Inflammatory macrophage treated with lipopolysaccharide for 1 hour (primary cell): ENCODE measurements around the gene IGF2.
A peak's percentile ranks its signal among the peaks of the same experiment; 100 is the strongest.

Experiments
- DNase-seq, 2 donors: peaks; one replicate each; pipeline ENCODE4 v3.0.0-alpha.2; 2020 to 2022

IGF2 gene

GRCh38 chr11:2169626-2170570 lies 30.7 kb upstream of the IGF2 start:
- DNase-seq, result no peak

GRCh38 chr11:2169005-2169378 lies 29.8 kb upstream of the IGF2 start:
- no peak for DNase-seq

GRCh38 chr11:2168286-2169004 lies 29.3 kb upstream of the IGF2 start:
- no peak for DNase-seq

GRCh38 chr11:2167141-2168045 lies 28.2 kb upstream of the IGF2 start:
- no peak for DNase-seq

- no peak for DNase-seq
Measured at GRCh38 chr11:2166091-2166851, 27.1 kb upstream of the IGF2 start.

- DNase-seq, result no peak
Measured at GRCh38 chr11:2165571-2165970, 26.4 kb upstream of the IGF2 start.

- no peak for DNase-seq
Measured at GRCh38 chr11:2164861-2165555, 25.8 kb upstream of the IGF2 start.

- DNase-seq, result no peak
Measured at GRCh38 chr11:2164081-2164480, 24.9 kb upstream of the IGF2 start.

GRCh38 chr11:2163428-2163978 lies 24.3 kb upstream of the IGF2 start:
- no peak for DNase-seq

- no peak for DNase-seq
Measured at GRCh38 chr11:2160736-2161259, 21.6 kb upstream of the IGF2 start, which contains the start of gene INS. INS (minus strand) TSS chr11:2161209; CDS start chr11:2160971, 238 bp downstream.

GRCh38 chr11:2159536-2160413 lies 20.6 kb upstream of the IGF2 start:
- DNase-seq, result no peak

GRCh38 chr11:2158966-2159365 lies 19.8 kb upstream of the IGF2 start:
- DNase-seq, result no peak

- DNase-seq, result no peak
Measured at GRCh38 chr11:2158296-2158737, 19.1 kb upstream of the IGF2 start.

GRCh38 chr11:2157294-2158040 lies 18.3 kb upstream of the IGF2 start:
- no peak for DNase-seq

- peak in 1 of 2 donors; percentile 85 for DNase-seq
Measured at GRCh38 chr11:2156416-2157182, 17.4 kb upstream of the IGF2 start.

GRCh38 chr11:2155511-2155910 lies 16.3 kb upstream of the IGF2 start:
- no peak for DNase-seq

GRCh38 chr11:2154889-2155288 lies 15.7 kb upstream of the IGF2 start:
- no peak for DNase-seq

- no peak for DNase-seq
Measured at GRCh38 chr11:2154195-2154585, 15.0 kb upstream of the IGF2 start.
